Activated T-cell treated with anti-CD3 and anti-CD28 coated beads, Interleukin-2, amount 50 U/mL, for 48 hours (primary cell): ENCODE measurements around the gene ATRAID.

Source experiments
- DNase-seq, 2 experiments: peaks; one replicate each; pipeline ENCODE4 v3.0.0-alpha.2; 2020

ATRAID gene

DNA sequence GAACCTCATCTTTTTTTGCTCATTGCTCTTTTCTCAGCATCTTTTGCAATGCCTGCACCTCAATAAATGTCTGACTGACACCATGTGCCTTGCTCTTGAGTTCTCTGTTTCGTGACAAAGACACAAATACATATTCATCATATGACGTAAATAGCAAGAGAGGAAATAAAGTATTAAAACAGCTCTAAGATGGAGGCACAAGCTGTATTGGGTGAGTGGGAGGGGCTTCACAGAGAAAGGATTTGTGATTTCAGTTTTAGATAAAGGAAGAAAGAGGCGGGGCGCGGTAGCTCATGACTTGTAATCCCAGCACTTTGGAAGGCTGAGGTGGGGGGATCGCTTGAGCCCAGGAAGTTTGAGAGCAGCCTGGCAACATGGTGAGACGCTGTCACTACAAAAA is 8.2 kb downstream of the ATRAID start:
- DNase-seq = no peak

GRCh38 chr2:27221166-27221565 is 9.3 kb downstream of the ATRAID start:
- no peak for DNase-seq

- no peak for DNase-seq
Measured at GRCh38 chr2:27222407-27222806, 10.6 kb downstream of the ATRAID start.

DNA sequence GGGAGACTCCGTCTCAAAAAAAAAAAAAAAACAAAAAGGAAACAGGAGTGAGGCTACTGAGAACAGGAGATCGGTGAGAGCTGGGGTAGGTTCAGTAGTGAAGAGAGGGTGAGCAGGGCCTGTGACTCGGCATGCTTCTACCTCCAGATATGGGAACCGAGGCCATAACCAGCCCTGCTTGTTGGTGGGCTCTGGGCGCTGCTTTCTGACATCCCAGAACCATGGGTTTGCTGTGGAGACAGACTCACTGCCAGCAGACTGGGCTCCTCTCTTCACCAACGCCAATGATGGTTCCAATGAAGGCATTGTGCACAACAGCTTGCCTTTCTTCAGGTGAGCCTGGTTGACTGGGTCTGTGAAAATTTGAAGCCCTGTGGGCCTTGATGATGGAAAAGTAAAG is 11.6 kb downstream of the ATRAID start:
- DNase-seq = no peak

GRCh38 chr2:27225526-27225925 is 13.7 kb downstream of the ATRAID start:
- DNase-seq = no peak

GRCh38 chr2:27227501-27227900 is 15.7 kb downstream of the ATRAID start:
- no peak for DNase-seq

- DNase-seq = no peak
Measured at GRCh38 chr2:27231921-27232320, 20.1 kb downstream of the ATRAID start.

- DNase-seq = no peak
Measured at GRCh38 chr2:27233341-27233740, 21.5 kb downstream of the ATRAID start.

- DNase-seq = no peak
Measured at GRCh38 chr2:27236136-27236535, 24.3 kb downstream of the ATRAID start.

DNA sequence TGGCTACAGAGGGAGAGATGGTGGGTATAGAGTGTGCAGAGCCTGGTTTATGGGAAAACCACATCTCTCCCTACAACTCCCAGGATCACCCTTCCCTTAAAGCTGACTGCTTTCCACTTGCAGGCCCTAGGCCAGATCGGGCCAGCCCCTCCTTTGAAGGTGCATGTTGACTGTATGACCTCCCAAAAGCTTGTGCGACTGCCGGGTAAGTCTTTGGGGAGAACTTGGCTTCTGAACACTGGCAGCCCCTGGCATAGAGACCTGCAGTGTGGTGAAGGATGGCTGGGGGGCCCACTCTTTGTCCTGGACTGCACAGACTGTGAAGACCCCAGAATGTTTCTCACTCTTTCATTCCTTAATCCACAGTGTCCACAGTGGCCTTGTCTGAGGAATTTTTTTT is 24.8 kb downstream of the ATRAID start:
- no peak for DNase-seq

GRCh38 chr2:27237341-27237945 is 25.6 kb downstream of the ATRAID start:
- no peak for DNase-seq

- no peak for DNase-seq
Measured at GRCh38 chr2:27238976-27239375, 27.1 kb downstream of the ATRAID start.

DNA sequence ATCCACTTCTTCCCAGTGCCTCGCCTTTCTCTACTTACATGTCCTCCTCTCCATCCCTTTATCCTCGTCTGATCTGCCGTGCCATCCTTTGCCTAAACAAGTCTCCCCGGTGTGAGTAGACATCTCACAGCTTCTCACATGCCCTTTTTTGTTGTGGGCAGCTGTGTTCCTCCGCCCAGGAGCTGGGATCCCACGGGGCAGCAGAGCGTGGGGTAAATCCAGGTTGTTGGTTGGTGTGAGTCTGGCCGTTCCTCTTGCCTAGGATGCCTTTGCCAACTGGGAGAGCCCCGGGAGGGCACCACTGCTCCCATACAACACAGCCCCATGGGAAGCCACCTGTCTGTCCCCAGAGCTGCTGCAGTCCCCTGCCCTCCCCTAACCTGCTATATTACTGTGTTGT is 28.6 kb downstream of the ATRAID start:
- DNase-seq = no peak

DNA sequence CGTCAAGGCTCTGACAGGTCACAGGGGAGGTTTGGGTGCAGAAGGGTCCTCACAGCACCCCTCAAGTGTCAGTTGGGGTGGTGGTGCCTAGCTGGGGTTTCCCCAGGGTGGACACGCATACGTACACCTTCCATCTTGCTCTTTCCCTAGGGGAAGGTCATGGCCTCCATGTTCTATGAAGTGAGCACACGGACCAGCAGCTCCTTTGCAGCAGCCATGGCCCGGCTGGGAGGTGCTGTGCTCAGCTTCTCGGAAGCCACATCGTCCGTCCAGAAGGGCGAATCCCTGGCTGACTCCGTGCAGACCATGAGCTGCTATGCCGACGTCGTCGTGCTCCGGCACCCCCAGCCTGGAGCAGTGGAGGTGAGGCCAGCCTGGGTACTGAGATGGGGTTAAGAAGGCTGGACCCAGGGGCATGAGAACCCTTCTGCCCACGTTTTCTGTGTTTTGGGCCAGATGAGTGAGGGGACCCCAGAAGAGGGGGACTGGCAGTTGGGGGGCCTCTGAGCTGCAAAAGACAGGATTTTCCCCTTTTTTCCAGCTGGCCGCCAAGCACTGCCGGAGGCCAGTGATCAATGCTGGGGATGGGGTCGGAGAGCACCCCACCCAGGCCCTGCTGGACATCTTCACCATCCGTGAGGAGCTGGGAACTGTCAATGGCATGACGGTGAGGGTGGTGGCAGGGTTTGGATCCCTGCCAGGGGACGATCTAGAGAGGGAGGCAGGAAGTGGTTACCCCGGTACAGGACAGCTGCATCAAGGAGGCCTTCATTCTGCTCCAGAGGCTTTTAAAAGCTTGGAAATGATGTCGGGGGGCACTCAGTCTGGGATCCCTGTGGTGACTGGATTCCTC is 30.1 kb downstream of the ATRAID start:
- no peak for DNase-seq

DNA sequence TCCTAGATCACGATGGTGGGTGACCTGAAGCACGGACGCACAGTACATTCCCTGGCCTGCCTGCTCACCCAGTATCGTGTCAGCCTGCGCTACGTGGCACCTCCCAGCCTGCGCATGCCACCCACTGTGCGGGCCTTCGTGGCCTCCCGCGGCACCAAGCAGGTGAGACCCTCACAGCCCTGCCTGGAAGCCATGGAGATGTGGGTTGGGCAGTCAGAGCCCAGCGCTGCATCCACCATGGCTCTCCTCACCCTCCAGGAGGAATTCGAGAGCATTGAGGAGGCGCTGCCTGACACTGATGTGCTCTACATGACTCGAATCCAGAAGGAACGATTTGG is 30.7 kb downstream of the ATRAID start:
- DNase-seq = no peak

- no peak for DNase-seq
Measured at GRCh38 chr2:27243391-27244130, 31.7 kb downstream of the ATRAID start.

GRCh38 chr2:27245116-27245515 is 33.3 kb downstream of the ATRAID start:
- no peak for DNase-seq

DNA sequence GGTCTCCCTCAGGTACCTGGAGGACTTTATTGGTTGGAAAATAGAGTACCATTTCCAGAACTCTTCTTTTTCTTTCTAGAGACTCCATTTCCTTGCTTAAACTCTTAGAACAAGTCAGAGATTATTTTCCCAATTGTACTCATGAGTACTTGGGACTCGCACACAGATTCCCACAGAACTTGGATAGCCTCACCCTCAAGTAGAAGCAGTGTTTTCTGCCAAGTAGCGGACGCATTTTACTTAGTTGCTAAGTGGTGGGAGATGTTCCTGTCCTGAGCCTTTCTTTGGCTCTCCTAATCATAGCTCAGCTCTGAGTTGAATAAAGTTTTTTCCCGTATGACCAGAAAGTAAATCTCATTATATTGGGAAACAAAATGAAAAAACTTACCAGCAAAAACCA is 33.8 kb downstream of the ATRAID start:
- DNase-seq = no peak

DNA sequence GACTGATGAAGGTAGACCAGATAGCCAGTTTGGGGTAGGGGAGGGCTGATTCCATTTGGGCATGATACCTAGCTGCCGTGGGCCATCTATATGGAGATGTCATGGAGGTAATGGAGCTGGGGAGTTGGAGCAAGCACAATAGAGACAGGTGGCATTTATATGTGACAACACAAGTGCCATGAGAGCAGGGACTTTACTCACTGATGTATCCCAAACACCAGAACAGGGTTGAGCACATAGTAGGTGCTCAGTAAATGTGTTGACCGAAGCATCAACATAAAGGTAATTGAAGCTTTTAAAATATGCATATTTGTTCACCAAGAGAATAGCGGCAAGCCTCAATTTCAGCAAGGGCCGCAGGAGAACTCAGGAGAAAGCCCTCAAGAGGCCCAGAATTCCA is 36.1 kb downstream of the ATRAID start:
- DNase-seq = no peak

GRCh38 chr2:27249159-27249890 is 37.5 kb downstream of the ATRAID start:
- DNase-seq = no peak

- peak; percentile 80 to 81 for DNase-seq
Measured at GRCh38 chr2:27249891-27250651, 38.2 kb downstream of the ATRAID start.

DNA sequence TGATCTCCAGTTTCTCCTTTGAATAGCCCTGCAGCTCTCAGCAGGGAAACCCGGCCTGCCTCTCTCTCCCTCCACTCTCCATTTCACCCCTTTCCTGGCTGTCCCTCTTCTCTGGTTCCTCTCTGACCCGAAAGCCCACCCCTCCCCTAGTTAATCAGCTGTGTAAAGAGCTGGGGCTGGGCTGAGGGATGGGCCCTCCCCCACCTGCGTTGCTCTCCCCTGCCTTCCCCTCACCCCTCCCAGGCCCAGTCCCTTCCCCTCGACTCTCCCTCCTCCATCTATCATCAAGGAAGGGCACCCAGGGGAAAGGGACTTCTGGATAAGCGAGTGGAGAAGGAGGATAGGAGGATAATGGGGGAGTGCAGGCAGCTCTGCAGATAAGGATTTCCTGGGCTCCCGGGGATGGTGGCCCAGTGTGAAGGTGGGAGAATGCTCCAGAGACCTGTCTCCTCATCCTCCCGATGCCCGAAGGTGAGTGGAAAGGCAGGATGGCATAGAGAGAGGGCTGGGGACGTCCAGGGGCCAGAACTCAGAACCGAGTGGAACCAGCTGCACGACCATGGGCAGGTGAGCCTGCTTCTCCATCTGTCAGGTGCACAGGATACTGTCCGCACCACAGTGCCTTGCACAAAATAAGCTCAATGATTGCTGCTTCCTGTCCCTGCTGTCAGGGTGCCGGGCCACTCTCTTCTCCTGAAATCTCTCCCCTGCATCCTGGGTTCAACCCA is 39.0 kb downstream of the ATRAID start:
- DNase-seq = no peak
